ENCODE data around the gene OTC. TPM values are rescaled to one million over a fixed set of nuclear protein-coding genes. Genes with fewer than 3 reads are reported as not detected.

OTC gene
- total RNA-seq, 1 donor from 2014 or later = not detected

DNA sequence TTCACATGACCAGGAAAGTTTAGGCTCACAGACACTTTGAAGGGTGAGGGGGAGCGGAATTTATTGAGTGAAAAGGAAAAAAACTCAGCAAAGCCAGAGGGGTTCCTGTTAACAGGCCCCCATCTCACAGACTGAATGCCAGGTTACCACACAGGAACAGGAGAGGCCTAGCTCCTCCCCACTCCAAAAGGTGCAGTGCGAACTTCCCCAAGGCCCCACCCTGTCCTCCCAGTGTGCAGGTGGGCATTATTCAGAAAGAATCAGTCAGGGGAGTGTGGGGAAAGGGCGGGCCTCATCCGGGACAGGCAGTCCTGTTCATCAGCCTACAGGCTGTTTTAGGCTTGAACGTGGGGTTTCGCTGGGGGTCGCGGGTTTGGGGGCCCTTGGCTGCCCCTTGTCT is 4.0 kb downstream of the OTC start:
- no peak for DNase-seq (ENCODE audit: extremely low read depth, low read depth, low spot score)

DNA sequence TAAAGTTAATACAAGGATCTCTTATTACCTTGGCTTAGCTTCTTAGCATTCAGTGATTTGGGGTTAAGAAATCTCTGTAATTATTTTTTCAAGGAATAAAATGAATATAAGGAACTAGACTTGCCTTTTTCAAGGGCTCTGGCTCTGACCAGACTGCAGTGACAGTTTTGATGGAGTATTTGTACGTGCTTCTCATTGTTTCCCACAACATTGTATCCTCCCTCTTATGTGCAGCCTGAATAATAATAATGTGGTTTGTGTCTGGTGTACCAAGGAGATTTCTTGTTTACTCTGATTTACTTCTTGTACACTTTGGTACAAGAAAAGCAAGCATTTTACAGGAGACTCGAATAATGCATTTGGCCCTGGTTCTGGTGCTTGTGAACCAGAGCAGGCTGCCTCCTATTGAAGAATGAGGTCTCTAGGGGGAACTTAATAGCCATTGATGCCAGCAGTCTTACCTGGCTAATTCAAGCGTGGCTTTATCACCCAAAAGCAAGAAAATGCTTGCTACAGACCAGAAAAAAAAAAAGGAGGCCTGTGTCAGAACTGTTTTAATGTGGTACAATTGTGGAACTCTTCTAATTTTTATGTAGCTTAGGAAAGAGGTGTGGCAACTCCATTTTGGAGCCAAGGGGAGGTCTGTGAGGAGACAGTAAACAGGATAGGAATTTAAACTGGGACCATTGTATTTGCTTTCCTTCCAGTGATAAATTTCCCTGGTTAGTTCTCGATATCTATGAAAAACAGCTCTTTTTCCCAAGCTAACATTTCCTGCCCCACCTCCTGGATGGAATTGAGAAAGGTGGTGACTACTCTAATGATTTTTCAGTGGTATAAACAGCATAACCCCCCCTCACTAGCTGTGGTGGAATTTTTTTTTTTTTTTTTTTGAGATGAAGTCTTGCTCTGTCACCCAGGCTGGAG is 5.6 kb downstream of the OTC start:
- DNase-seq (ENCODE audit: extremely low read depth, low read depth, low spot score) = no peak

DNA sequence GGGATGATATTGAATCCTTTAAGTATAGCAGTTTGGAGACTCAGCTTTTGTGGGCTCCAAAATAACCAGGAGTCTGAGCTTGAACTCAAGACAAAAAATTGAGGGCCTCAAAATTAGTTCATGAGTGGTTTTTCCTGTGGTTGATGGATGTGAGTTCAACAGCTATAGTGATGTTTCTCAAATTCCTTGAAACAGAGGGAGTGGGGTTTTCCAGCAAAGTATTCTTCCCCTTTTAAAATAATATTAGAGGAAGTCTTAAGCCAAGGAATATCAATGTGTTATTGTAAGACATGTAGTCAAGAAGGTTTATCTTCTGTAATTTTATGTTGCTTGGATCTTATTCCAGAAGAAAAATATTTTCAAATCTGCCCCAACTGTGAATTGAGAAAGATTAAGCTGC is 10.6 kb downstream of the OTC start:
- DNase-seq (ENCODE audit: extremely low read depth, low read depth, low spot score) = no peak

DNA sequence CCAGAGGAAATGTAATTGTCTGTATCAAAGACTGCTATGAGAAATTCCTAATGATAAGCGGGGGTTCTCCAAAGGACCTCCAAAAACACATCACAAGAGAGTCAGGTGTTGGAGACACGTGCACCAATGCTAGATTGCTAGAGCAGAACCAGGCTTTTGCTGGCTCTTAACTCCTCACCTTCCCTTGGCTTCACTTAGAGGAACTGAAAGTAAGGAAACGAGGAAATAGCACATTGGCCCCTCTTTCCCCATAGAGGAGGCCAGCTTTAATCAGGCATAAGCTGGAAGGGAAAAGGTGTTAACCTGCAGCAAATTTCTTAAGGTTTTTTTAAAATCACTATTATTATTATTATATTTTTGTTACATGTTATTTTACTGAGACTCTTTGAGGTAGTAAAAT is 13.6 kb downstream of the OTC start:
- DNase-seq (ENCODE audit: extremely low read depth, low read depth, low spot score) = no peak

DNA sequence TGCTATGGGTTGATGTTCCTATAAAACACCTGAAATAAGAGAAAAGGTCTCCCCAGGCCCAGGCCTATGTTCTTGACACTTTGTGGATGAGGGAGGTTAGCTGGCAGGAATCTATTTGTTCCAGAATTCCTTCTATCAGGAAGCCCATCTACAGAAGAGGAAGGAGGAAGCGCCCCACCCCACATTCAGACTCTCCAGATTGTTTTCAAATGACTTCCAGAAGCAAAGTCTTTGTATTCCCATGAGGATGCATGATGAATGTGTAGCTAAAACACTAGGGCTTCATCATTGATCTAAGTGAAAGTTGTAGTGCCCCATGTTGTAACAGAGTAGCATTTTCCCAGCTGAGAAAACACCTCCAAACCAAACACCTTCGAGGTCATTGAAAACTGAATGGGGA is 16.4 kb downstream of the OTC start:
- no peak for DNase-seq (ENCODE audit: extremely low read depth, low read depth, low spot score)

DNA sequence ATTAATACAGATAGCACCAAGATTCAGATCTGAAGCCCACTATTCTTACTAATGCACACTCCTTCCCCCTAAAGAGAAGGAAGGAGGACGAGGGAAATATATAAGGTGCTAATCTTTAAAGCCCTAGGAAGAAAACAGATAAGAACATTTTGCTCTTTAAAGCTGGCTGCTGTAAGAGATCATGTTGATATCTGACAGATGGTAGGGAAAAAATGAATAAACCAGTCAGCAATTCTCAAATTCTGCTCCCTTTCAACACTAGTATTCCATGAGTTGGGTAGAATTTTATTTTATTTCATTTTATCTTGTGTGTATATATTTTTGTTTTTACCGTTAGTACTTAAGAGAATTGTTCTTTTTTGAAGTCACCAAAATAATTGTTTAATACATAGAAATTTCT is 19.2 kb downstream of the OTC start:
- no peak for DNase-seq (ENCODE audit: extremely low read depth, low read depth, low spot score)

DNA sequence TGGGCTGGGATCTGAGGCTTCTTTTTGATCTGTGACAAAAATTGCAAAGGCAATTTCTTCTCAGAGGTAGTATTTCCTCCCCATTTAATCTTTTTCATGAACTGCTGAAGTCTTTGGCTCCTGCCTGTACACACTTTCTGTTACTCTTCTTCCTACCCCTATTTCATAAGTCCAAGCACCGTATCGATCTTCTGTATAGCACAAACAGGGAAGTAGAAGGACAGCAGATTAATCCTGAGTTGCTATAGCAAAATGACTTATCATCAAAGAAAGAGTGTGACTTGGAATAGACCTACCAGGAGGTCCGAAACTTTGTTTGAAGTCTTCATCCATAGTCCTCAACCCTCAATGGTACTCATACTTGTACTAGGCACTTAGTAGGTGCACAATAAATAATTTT is 22.0 kb downstream of the OTC start:
- DNase-seq (ENCODE audit: extremely low read depth, low read depth, low spot score) = no peak

DNA sequence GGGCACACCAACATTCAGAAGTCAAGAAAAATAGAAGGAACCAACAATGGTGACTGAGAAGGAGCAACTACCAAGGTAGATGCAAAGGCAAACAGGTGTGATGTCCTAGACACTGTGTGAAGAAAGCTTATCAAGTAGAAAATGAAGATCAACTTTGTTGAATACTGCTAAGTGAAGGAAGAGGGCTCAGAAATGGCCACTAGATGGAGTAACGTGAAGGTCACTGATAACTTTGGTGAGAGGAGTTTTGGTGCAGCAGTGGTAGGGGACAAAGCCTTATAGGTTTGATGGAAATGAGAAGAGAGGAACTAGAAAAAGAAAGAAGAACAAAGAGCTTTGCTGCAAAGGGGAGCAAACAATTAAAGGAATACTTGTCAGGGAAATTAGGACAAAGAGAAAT is 23.5 kb downstream of the OTC start:
- no peak for DNase-seq (ENCODE audit: extremely low read depth, low read depth, low spot score)

DNA sequence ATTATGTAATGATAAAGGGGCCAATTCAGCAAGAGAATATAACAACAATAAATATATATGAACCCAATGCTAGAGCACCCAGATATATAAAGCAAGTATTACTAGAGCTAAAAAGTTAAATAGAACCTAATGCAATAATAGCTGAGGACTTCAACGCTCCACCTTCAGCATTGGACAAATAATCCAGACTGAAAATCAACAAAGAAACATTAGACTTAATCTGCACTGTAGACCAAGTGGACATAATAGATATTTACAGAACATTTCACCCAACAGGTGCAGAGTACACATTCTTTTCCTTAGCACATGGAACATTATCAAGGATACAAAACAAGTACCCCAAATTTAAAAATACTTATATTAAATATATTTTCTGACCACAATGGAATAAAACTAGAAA is 24.3 kb downstream of the OTC start:
- no peak for DNase-seq (ENCODE audit: extremely low read depth, low read depth, low spot score)

DNA sequence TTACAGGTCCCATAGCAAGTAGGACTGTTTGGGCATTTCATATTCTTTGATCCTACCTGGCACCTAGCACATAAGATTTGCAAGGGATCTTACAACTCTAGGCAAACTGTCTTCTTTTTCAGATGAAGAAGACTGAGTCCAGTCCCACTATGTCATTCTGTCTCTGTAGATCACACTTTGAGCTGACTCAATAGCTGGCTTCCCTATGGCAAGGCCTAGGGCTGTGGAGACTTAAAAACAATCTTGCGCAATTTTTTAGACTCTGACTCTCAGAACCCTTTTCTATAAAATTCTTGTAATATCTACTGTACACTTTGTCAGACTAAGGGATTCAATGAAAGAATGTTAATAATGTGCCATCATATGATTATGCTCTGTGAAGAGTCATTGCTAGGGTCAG is 26.7 kb downstream of the OTC start:
- DNase-seq (ENCODE audit: extremely low read depth, low read depth, low spot score) = no peak

DNA sequence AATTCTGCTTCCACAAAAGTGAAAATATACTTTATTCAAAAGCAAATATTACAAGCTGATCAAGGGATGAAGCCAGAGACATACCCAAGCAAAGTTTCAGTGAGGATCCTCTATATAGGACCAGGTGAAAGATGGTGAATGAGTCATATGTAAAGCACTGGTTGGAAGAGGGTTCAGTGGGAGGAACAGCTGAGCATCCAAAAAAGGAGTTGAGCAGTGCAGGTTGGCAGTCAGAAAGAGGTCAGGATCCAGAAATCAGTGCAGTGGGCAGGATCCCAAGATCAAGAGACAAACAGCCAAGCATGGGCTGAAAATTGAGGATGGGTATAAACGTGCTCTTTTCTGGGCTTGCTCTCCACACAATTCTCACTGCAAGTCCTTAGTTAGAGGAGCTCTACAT is 30.3 kb downstream of the OTC start:
- no peak for DNase-seq (ENCODE audit: extremely low read depth, low read depth, low spot score)

DNA sequence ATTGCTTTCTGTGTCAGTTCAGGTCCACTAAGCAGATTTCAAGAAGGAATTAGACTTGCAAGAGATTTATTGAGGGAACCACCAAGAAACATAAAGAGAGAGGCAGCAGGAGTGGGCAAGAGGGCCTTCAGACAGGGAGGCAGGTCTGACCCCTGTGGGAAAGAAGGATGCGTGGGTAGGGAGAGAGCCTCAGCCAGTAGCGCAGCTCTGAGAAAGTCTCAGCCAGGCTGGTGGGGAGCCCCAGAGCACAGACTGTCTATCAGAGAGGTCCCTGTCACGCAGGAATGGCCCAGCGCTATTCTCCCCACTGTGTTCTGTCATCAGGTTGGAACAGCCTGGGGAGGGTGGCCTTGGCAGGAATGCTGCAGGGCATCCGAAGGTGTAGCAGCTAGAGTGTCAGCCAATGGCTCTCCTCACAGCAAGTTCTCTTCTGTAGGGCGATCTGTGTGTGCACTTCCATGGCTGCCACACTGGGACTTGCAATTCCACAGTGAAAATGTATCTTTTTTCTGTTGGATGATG is 48.0 kb downstream of the OTC start:
- no peak for DNase-seq (ENCODE audit: extremely low read depth, low read depth, low spot score)

DNA sequence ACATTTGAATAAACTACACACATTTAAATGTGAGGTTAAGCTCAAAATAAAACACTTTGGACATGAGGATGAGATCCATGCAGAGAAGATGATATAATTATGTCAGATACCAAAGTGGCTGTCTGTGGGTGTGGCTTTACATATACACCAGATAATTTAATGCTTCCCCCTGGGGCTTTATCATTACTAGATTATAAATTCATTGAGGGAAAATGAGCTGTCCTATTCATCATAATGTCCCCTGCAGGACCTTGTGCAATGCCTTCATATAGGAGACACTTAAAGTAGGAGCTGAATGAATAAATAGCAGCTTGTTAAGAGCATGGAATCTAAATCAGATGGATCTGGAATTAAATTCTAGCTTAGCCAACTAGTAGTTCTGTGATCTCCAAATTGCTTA is 49.7 kb downstream of the OTC start:
- DNase-seq (ENCODE audit: extremely low read depth, low read depth, low spot score) = no peak

DNA sequence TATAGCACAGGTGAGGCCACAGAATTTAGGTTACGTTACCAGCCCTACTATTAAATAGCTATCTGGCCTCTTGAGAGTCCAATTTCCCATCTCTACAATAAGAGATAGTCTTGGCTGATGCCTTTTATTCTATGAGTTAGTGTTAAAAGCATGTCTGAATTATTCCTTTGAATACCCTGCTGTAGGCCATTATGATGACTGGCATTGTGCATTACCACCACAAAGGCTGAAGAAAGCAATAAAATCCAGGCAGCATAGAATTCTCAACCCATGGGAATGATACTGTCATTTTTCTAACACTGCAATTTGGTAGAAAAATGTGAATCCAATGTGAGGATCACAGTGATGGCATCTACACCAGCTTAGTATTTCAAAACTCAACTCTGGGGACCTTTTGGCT is 51.4 kb downstream of the OTC start:
- no peak for DNase-seq (ENCODE audit: extremely low read depth, low read depth, low spot score)

DNA sequence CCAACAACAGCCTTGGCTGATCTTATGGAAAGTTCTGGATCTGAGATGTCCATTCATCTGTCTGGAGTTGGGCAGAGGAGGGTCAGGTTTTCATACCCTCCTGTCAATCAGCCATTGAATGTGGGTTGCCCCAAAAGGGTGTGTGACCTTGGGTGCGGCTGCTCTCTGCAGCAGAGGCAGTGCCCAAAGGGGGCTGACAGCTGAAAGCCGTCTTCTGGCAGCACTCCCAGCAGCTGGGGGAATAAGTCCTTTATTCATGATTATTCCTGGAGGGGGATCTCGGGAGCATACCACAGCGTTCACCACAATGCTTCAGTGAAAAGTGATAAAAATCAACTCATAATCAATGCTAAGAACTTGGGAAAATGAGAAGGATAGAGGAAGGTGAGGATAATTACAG is 54.7 kb downstream of the OTC start:
- no peak for DNase-seq (ENCODE audit: extremely low read depth, low read depth, low spot score)

DNA sequence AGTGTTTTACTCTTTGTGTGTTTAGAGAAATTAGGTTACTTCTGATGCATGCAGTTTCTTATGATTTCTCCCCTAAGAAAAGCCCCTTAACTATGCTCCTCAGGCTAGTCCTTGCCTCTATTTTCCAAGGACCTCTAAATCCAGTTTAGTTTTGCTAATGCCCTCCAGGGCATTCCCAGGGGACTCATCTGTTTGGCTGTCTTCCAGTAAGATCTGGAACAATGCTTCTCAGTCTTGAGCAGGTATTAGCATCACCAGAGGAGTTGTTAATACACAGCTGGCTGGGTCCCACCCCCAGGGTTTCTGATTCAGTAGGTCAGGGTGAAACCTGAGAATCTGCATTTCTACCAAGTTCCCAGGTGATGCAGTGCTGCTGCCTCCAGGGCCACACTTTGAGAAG is 56.9 kb downstream of the OTC start:
- no peak for DNase-seq (ENCODE audit: extremely low read depth, low read depth, low spot score)

DNA sequence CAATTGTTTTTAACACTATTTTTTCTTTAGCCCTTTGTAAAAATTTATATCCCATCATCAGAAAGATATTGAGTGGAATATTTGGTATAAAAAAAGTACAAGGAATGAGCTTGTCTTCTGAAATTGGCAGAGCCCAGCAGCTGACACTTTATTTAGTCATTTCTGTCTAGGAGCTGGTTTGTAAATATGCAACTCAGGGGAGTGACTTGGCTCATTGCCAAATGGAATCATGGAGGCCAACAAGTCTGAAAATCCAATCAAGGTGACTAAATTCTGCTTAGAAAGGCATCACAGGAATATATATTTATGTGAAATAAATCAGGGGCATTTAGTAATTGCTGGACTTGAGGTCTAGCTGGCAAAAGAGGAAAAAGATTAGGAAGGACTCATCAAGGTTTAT is 74.4 kb downstream of the OTC start:
- DNase-seq (ENCODE audit: extremely low read depth, low read depth, low spot score) = no peak

DNA sequence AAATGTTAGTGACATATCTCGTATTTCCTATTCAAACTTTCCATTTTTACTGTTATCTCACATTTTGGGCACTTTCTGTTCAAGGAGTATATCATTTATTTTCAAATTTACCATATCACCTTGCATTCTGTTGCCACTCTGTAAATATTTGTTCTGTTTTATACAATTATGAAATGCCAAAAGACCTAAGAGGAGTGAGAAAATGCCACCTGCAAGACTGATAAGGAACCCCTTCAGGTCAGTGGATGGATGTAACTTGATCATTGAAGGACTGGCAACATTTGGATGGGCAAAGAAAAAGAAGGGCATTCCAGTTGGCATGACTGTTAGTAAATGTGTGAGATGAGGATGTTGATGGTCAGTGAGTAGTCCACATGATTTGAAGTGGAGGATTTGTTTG is 79.1 kb downstream of the OTC start:
- DNase-seq (ENCODE audit: extremely low read depth, low read depth, low spot score) = no peak

DNA sequence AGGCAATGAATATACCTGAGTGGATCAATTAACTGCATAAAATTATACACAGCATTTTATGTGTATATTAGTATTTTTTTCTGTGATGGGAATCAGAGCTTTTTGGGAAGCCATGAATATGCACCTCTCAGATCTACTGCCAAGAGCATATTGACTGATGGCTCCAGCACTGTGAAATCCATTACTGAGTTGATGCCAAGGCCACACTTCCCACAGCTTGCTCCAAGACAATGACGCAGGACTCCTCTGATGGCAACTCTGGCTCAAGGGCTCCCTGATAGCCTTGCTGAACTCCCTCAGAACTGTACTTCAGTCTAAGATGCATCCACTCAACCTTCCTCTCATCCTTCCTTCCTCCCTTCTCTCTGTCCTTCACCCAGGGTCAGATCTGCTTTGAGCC is 82.7 kb downstream of the OTC start:
- DNase-seq (ENCODE audit: extremely low read depth, low read depth, low spot score) = no peak

DNA sequence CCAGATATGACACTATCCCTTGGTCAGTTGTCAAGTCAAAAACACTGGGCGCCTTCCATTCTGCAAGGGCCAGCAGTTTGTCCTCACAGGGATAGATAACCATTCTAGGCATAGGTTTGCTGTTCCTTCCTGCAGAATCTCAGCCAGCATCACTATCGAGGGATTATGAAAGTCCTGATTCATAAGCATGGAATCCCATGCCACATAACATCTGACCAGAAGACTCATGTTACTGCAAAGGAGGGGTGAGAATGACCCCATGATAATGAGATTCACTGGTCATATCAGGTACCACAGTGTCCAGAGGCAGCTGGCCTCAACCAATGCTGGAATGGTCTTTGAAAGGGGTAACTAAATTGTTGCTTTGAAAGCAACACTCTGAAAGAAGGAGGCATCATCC is 84.7 kb downstream of the OTC start:
- DNase-seq (ENCODE audit: extremely low read depth, low read depth, low spot score) = no peak

DNA sequence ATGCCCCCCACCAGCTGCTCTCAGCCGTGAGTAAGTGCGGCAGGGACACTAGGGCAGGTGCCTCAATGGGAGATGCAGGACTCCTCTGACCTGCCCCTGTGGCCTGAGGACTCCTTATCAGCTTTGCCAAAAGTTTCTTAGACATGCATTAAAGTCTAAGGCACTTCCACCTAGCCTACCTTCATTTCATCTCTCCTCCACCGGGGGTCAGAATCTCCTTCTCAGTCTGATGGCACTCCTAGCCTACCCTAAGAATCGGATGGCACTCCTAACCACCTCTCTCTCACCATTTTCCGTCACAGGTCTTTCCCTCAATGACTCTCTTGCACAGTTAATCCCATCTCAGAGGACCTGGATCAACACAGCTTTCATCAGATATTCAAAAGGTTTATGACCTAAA is 85.9 kb downstream of the OTC start:
- DNase-seq (ENCODE audit: extremely low read depth, low read depth, low spot score) = no peak

DNA sequence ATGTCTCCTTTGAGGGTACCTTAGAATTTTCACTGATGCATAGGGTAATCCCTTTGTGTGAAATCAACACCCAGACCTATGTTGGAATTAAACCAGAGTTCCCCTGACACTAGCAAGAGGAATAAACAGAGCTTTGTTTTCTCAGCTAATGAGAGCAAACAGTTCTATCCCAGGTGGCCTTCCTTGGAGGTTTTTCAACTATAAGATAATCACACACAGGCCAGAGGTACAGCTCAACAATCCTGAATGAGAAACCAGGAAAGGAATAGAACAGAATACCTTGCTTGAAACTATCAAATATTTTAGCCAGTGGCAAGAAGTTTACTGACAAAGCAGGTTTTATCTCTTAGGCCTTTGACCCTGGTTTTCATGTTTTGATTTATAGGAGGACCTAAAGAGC is 100.2 kb downstream of the OTC start:
- no peak for DNase-seq (ENCODE audit: extremely low read depth, low read depth, low spot score)

DNA sequence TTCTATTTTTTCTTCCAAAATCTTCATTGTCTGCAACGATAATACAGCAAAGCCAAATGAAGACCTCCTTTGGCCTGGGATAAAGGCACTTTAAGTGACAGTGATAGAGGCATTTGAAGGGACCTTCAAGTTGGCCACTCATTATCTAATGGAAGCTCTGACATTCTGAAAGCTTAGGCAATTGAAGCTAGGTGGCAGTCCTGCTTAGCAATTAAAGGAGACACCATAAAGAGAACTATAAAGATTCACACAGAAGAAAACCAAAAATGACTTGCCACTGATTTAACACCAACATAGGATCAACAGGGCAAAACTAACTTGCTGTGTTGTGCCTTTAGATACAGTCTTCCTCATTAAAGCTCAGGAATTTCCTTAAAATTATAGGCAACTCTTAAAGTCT is 105.7 kb downstream of the OTC start:
- DNase-seq (ENCODE audit: extremely low read depth, low read depth, low spot score) = no peak
